GM10266 (cell line): ENCODE results near the gene RNF32.

ENCODE experiments used
- DNase-seq: peaks from one replicate; pipeline ENCODE4 v3.0.0; 2012; ENCODE audit errors: extremely low spot score
- TF ChIP-seq, protein P1 (sequence below): IDR thresholded peaks from 2 replicates; pipeline ENCODE4 v1.5.1; 2012; ENCODE audit warnings: mild to moderate bottlenecking, low read depth; ENCODE audit not compliant: control insufficient read depth, insufficient read depth; ENCODE audit errors: missing control alignments

Gene RNF32

DNA sequence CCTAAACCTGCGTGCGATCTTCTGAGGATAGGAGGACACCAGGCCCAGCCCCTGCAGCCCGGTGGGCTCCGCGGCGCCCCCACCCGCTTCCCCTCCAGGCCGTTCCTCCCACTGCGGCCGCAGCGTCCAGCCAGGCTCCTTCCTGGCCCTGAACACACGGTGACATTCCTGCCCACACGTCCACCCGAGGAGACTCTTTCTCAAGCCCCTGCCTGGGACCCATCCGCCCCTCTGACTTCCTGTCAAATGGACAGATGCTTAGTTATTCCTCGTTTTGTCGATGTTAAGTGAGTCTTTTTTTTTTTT lies 32.4 kb upstream of the RNF32 start:
- TF ChIP-seq, protein P1, sequence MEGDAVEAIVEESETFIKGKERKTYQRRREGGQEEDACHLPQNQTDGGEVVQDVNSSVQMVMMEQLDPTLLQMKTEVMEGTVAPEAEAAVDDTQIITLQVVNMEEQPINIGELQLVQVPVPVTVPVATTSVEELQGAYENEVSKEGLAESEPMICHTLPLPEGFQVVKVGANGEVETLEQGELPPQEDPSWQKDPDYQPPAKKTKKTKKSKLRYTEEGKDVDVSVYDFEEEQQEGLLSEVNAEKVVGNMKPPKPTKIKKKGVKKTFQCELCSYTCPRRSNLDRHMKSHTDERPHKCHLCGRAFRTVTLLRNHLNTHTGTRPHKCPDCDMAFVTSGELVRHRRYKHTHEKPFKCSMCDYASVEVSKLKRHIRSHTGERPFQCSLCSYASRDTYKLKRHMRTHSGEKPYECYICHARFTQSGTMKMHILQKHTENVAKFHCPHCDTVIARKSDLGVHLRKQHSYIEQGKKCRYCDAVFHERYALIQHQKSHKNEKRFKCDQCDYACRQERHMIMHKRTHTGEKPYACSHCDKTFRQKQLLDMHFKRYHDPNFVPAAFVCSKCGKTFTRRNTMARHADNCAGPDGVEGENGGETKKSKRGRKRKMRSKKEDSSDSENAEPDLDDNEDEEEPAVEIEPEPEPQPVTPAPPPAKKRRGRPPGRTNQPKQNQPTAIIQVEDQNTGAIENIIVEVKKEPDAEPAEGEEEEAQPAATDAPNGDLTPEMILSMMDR = no peak
- no peak for DNase-seq

DNA sequence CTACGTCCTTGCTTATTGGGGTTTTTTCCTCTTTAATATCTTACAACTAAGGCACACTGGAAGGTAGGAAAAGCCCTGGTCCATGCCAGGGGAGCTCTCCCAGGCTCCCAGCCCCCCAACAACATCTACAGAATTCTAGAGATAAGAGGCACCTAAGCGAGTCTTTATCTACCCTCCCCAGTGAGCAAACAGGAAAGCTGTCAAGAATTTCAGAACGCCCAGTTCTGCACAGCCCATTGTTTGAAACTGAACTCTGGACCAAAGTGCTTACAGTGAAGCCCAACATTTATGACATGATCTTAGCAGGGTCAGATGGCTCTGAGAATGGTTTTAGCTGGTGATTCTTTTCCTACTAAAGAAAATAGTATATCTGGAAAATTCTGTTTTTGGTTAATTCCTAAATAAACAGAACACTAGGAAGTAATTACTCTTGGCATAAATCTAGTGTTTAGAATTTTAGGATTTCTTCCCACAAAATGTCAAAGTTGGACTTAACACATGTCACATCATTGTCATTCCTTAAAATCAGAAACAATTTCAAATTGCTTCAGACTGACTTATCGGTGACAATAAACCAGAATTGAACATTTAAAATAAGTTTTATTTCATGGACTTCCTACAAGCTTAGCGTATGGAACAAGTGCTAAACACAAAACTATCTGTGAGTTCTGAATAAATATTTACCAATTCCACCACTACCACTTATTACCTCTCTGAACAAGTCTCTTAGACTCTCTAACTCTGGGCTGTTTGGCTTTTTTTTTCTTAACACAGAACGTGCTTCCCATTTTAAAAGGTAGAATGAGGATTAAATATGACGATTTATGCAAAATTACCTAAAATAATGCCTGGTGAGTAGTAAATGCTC lies 31.3 kb upstream of the RNF32 start:
- TF ChIP-seq, protein P1 = no peak
- DNase-seq = no peak

DNA sequence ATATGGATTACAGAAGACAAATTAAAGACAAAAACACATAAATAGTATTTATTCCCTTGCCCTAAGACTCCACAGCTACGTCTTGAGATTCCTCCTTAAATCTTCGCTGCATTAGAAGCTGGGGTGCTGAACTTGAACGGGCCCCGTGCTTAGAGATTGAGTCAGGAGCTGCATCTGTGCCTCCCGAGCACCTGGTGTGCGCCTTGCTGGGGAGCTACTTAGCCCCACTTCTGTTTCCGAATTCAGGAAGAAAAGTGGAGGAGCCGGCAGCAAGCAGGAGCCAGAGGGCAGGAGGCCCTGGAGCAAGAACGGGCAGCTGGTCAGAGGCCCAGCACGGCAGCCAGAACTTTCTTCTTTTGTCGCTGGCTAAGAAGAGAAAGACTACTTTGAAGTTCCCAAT lies 30.4 kb upstream of the RNF32 start:
- DNase-seq = no peak
- TF ChIP-seq, protein P1 = no peak

DNA sequence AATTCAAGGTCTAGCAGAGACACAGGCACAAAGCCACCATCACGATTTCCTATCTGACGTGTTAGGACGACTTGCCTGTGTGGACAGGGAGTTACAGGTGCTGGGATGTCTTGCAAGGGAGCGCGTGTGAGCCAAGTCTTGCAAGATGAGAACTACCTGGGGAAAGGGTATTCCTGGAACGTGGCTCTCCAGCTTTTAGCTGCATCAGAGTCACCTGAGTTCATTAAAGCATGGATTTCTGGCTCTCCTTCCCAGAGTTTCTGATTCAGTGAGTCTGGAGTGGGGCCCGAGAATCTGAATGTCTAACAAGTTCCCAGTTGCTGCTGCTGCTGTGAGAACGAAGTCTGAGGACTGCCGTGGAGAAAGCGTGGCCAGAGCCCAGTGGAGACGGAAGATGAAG lies 30.0 kb upstream of the RNF32 start:
- TF ChIP-seq, protein P1 = no peak
- DNase-seq = no peak

DNA sequence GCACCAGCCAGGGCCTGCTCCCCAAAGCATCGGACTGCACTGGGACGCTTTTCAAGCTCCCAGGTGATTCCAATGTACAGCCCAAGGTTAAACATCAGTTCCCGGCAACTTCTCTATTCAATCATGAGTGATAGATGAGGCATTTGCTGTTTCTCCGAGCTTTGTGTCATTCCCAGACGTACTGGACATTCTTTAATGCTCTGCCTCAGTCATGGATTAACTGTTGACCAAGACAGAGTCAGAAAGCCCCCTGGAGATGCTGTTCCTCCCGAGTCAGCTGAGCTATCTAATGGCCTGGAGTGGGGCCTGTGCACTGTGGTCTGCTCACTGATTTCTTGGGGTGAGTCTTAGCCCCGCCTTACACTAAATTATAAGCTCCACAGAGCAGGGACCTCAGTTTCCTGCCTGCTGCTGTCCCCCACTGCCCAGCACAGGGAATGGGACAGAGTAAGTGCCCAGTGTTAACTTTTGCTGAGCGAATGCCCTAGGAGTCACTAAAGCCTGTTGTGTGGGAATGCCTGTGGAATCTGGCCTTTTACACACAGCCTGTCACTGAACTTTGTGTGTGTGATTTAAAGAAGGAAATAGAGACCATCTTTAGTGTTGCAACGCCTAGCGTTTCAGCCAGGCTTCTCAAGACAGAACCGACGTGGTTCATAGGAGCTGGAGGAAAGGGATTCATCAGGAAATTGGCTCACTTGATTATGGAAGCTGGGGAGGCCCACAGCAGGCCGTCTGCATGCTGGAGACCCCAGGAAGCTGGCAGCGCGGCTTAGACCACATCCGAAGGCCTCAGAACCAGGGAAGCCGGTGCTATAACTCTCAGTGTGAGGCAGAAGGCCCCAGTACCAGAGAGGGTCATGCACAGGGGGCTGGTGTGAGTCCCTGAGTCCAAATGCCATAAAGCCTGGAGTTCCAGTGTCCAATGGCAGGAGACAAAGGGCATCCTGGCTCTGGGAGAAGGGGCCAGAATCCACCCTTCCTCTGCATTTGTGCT lies 29.3 kb upstream of the RNF32 start:
- DNase-seq = no peak
- TF ChIP-seq, protein P1 = no peak

DNA sequence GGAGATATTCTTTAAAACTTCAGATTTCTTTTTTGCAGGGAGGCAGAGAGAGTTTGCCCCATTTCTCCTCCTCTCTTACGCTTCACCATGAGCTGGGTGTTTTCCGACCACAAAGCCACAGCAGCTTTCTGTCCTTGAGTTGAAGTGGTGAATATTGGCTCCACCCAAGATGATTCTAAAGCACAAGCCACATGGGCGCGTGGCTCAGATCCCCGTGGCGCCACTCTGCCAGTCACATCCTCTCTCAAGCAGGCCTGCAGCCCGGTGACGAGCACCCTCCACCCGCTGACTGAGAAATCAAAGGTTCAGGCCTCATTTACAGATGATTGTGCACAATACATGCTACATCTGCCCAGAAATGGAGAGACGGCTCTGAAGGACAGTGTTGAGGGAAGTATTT lies 27.6 kb upstream of the RNF32 start:
- no peak for DNase-seq
- TF ChIP-seq, protein P1 = no peak
